Measurements from ENCODE around the gene ARSI. TPM values are rescaled to one million over a fixed set of nuclear protein-coding genes. Genes with fewer than 3 reads are reported as not detected.

Gene ARSI
- total RNA-seq, 2 donors from 2014 or later = 1.3 to 1.9 TPM

DNA sequence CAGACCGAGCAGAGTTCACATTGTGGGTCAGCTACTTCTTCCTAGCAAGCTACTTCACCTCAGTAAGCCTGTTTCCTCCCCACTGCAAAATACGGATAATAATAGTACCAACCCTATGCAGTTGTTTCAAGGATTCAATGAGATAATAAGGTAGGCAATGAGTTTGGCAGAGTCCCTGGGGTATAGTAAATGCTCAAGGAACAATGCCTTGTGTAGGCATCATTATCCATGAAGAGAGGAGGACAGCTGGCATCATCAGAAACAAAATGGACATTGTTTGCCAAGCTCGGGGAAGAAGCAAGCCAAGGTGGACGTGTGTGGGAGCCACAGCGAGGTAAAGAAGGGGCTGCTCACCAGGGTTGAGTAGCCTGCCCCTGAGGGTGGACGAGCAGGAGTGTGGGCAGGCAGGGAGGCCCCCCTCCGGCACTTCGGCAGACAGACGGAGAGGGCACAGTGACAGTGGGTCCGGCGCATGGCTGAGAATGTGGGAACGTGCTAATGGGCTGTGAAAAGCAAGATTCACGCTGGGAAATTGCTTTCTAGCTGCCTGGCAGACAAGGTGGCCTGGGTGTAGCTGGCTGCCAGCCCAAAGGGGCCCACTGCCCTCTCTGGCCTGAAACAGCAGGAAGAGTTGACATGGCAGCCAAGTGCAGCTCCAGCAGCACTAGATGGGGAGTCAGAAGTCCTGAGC lies 23.2 kb downstream of the ARSI start:
- DNase-seq (ENCODE audit: low spot score) = no peak
- intact Hi-C loops (cut with DNase I) = no loop called here

DNA sequence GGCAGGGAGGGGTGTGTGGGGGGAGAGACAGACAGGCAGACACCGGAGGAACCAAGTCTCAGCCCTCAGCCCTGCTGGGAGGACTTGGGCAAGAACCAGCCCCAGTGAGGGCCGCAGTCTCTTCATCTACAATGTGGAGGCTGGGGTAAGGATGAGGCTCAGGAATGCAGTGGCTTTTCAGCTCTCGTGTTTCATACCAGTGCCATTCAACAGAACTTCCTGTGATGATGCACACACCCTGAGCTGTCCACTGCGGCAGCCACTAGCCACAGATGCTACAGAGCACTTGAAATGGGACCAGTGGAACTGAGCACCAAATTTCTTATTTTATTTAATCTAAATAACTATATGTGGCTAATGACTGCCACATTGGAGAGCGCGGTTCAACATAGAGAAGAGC lies 23.8 kb downstream of the ARSI start:
- no peak for DNase-seq (ENCODE audit: low spot score)
- intact Hi-C loops (cut with DNase I) = no loop called here

GRCh38 chr5:150278046-150278730 lies 24.5 kb downstream of the ARSI start:
- intact Hi-C loops (cut with DNase I) = no loop called here

DNA sequence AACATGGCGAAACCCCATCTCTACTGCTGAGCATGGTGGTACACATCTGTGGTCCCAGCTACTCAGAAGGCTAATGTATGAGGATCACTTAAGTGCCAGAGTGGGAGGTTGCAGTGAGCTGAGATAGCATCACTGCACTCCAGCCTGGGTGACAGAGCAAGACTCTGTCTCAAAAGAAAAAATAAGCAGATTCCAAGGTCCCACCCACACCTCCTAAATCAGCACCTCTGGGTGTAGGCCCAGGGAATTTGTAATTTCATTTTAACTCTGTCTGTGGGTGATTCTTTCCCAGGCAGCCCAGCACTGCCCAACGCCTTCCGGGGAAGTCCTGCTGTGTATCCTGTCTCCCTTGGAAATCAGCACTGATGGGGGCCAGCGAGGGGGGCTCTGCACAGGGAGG lies 25.7 kb downstream of the ARSI start:
- no peak for DNase-seq (ENCODE audit: low spot score)
- intact Hi-C loops (cut with DNase I) = no loop called here

More at GRCh38 chr5:150278046-150278730, 24.5 kb downstream of the ARSI start:
- no peak for DNase-seq (ENCODE audit: low spot score)

- intact Hi-C loops (cut with DNase I) = no loop called here
- DNase-seq (ENCODE audit: low spot score) = no peak
Observed at GRCh38 chr5:150274811-150275210, 27.9 kb downstream of the ARSI start.

- intact Hi-C loops (cut with DNase I) = no loop called here
- DNase-seq (ENCODE audit: low spot score) = no peak
Observed at GRCh38 chr5:150272531-150272930, 30.2 kb downstream of the ARSI start.

- intact Hi-C loops (cut with DNase I) = no loop called here
- DNase-seq (ENCODE audit: low spot score) = no peak
Observed at GRCh38 chr5:150271923-150272322, 30.8 kb downstream of the ARSI start.

DNA sequence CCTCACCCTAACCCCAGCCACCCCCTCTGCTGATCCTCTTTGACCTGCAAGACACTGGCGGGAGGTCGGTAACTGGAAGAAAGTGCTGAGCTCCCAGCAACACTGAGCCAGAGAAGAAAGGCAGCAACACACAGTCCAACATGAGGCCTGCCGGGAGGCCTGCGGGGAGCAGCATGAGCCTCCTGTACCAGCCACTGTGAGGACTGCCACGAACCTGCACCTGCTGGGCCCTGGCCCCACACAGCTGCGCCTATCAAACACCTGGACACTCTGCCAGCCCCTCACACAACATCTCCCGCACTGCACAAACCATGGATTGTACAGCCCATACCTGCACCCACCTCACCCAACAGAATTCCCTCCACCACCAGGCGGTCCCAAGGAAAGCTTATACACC lies 31.4 kb downstream of the ARSI start:
- intact Hi-C loops (cut with DNase I) = no loop called here
- no peak for DNase-seq (ENCODE audit: low spot score)

GRCh38 chr5:150270541-150271295 lies 32.0 kb downstream of the ARSI start:
- intact Hi-C loops (cut with DNase I) = no loop called here
- DNase-seq (ENCODE audit: low spot score) = no peak

DNA sequence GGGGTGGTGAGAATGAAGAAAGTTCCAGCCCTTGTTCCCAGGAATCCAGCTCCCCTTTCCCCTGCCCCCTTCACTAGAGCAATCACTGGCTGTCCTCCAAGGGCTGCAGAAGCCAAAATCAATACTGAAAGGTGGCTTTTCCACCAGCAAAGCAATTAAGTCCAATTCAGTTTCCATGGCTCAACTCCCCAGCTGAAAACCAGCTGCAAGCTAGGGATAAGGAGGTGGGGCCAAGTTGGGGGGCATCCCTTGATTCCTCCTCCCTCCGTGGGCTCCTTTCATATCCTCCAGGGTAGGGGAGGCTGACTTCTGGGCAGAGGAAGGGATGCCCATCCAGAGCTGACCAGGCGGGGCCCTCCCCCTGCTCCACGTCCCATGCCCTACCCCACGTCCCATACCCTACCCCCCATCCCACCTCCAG lies 35.8 kb downstream of the ARSI start:
- no peak for DNase-seq (ENCODE audit: low spot score)
- intact Hi-C loops (cut with DNase I) = loop anchor here in 1 of 2 donors (10.0 kb wide), 1 partner anchor 168 kb away; no protein-coding TSS in a partner anchor

- intact Hi-C loops (cut with DNase I) = loop anchor here in 1 of 2 donors (10.0 kb wide), 1 partner anchor 169 kb away; no protein-coding TSS in a partner anchor
- DNase-seq (ENCODE audit: low spot score) = no peak
Observed at GRCh38 chr5:150265870-150266383, 36.8 kb downstream of the ARSI start.

- intact Hi-C loops (cut with DNase I) = loop anchor here in 1 of 2 donors (10.0 kb wide), 1 partner anchor 170 kb away; no protein-coding TSS in a partner anchor
- no peak for DNase-seq (ENCODE audit: low spot score)
Observed at GRCh38 chr5:150264667-150265603, 37.8 kb downstream of the ARSI start.

- DNase-seq (ENCODE audit: low spot score) = no peak
- intact Hi-C loops (cut with DNase I) = loop anchor here in 1 of 2 donors (10.0 kb wide), 1 partner anchor 171 kb away; no protein-coding TSS in a partner anchor
Observed at GRCh38 chr5:150263801-150264621, 38.7 kb downstream of the ARSI start.

- intact Hi-C loops (cut with DNase I) = loop anchor here in 1 of 2 donors (10.0 kb wide), 1 partner anchor 171 kb away; no protein-coding TSS in a partner anchor
- DNase-seq (ENCODE audit: low spot score) = no peak
Observed at GRCh38 chr5:150263375-150263775, 39.3 kb downstream of the ARSI start.

DNA sequence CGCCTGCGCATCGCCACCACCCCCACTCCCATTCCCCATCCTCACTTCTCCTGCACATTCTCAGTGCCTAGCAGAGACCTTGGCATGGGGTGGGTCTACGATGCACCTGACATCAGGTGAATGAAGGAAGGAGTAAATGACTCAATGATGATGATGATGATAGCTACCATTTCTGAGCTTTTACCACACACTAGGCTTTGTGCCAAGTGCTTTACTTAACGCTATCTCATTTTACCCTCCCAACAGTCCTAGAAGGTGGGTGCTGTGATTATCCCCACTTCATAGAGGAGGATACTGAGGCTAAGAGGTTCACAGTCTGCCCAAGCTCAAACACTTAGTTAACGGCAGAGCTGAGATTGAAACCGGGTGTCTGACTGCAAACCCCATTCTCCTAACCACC lies 40.2 kb downstream of the ARSI start:
- no peak for DNase-seq (ENCODE audit: low spot score)
- intact Hi-C loops (cut with DNase I) = loop anchor here in 1 of 2 donors (10.0 kb wide), 1 partner anchor 172 kb away; no protein-coding TSS in a partner anchor

DNA sequence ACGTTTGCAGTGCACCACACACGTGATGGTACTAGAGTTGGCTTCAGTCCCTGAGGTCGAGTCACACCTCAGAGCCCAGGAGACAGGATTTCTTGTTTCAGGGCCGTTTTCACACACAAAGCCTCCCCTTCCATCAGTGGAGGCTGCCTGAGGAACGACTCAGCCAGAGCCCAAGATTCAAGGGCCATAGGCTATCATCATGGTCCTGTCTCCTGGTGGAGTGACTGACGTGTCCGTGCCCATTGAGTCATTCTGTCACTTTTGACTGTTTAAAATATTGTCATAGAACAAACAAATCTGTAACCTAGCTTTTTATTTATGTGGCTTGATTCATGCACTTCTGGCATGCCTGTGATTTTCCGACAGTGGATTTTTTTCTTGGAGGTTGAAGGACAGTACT lies 41.5 kb downstream of the ARSI start:
- intact Hi-C loops (cut with DNase I) = loop anchor here in 1 of 2 donors (10.0 kb wide), 1 partner anchor 174 kb away; no protein-coding TSS in a partner anchor
- no peak for DNase-seq (ENCODE audit: low spot score)

- intact Hi-C loops (cut with DNase I) = no loop called here
- DNase-seq (ENCODE audit: low spot score) = no peak
Observed at GRCh38 chr5:150258130-150258529, 44.6 kb downstream of the ARSI start.

GRCh38 chr5:150257424-150257823 lies 45.3 kb downstream of the ARSI start:
- no peak for DNase-seq (ENCODE audit: low spot score)
- intact Hi-C loops (cut with DNase I) = no loop called here

All from posterior vena cava (tissue), 2 donors.